HT-29 (cell line): ENCODE data around the gene ZNF28. TPM values are rescaled to one million over a fixed set of nuclear protein-coding genes. Genes with fewer than 3 reads are reported as not detected.
"Not testable (repeated sequence)": the region's sequence is repeated elsewhere in the genome, so short reads cannot be mapped to it uniquely, and the experiment has no call there.

ENCODE experiments used
- DNase-seq: peaks from one replicate; pipeline ENCODE4 v3.0.0-alpha.2; 2015; ENCODE audit warnings: low spot score
- total RNA-seq: library from RNA; depleted of rRNA; stranded (reverse); fragments of >200 nt; shearing (Covaris generic); gene quantifications from 2 replicates; pipeline ENCODE4 v1.2.3, GENCODE V29; 2014; rRNA removed

Gene ZNF28
- 13.2 and 17.1 TPM in 2 replicates for total RNA-seq

DNA sequence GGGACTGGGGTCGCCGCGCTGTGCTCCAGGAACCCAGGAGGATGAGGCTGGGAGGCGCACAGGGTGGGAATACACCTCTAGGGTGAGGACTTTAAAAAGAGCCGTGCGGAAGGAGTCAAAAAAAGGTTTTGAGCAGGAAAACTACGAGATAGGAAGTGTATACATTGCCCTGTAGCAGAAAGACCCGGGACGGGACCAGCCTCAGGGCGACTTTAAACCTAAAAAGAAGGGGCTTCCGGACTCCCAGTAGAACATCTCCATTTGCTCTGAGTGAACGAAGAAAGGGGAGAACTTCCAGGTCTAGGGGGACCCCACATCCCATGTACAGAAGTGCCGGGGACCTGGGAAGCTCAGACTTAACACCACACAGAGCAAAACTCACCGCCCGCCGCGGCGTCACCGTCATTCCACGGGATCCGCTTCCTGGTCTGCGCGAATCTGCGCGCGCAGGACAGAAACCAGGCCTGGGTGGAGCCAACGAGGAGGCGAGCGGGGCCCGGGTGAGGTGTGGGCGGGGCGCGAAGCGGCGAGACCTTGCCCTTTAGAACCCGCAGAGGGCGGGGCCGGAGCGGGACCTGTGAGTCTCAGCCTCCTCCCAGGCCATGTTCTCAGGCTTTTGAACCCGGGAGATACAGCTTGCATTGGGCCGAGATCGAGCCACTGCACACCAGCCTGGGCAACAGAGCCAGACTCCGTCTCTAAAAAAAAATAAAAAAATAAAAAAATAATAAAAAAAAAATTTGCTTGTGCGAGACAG lies at the start of gene ZNF28:
Gene ZNF28, minus strand, starts transcription at position 430 of the 757 bp plus-strand sequence. CDS start 3,675 bp downstream, outside the sequence.
- peak; percentile 57 for DNase-seq

DNA sequence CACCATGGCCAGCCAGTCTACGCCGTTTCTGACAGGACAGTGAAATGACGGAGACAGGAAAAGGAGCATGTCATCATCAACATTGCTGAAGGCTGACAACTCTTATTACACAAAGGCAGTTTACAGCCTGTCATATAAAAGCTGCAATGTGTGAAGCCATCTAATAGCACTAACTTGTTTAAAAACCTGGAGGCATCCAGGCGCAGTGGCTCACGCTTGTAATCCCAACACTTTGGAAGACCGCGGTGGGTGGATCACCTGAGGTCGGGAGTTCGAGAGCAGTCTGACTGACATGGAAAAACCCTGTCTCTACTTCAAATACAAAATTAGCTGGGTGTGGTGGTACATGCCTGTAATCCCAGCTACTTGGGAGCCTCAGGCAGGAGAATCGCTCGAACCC lies 46.6 kb upstream of the ZNF28 start:
- DNase-seq: not testable (repeated sequence)

DNA sequence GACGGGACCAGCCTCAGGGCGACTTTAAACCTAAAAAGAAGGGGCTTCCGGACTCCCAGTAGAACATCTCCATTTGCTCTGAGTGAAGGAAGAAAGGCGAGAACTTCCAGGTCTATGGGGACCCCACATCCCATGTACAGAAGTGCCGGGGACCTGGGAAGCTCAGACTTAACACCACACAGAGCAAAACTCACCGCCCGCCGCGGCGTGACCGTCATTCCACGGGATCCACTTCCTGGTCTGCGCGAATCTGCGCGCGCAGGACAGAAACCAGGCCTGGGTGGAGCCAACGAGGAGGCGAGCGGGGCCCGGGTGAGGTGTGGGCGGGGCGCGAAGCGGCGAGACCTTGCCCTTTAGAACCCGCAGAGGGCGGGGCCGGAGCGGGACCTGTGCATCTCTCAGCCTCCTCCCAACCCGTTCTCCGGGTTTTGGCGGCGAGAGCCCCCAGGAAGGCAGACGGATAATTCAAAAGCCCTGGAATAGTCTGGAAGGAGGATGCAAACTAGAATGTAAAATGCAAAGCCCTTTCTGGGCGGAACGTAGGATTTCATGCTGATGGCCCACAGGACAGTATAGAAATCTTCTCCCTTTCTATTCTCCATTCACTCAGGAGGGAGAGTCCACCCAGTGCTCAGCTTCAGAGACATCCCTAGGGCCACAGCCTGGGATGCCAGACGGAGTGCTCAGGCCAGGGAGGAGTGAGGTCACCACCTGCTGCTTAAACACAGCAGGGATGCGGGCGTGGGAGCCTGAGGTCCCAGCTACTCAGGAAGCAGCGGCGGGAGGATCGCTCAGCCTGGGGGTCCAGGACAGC lies 36.2 kb upstream of the ZNF28 start, which contains the start of gene ZNF468:
Gene ZNF468, minus strand, starts transcription at position 242 of the 814 bp plus-strand sequence. CDS start 3,347 bp downstream, outside the sequence.
- DNase-seq: peak; percentile 85

DNA sequence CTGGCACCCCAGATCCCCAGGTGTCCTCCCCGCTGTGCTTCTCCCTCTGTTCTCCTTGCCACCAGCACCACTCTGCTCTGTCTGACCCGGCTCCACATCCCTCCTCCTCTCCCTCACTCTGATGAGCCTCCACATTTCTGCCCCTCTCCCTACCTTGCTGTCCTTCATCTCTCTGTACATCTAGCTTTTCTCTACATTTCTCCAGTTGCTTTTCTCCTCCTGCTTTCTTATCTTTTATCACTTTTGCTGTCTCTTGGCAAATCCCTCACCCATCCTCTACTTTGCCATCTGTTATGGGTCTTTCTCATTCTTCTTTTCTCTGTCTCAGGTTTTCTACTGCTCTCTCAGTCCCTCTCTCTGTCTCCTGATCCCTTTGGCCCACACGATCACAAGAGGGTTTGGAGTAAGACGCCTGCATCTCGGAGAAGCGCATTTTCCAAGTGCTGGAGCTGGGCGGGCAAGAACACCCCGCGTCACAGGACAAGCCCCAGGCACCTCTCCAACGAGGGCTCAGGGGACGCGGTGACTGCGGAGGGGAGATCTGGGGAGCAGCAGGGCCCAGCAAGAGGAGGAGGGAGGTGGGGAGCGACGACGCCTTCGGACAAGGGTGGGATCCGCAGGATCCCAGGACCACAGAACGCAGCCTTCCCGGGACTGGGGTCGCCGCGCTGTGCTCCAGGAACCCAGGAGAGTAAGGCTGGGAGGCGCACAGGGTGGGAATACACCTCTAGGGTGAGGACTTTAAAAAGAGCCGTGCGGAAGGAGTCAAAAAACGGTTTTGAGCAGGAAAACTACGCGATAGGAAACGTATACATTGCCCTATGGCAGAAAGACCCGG lies 35.3 kb upstream of the ZNF28 start:
- peak; percentile 35 for DNase-seq

DNA sequence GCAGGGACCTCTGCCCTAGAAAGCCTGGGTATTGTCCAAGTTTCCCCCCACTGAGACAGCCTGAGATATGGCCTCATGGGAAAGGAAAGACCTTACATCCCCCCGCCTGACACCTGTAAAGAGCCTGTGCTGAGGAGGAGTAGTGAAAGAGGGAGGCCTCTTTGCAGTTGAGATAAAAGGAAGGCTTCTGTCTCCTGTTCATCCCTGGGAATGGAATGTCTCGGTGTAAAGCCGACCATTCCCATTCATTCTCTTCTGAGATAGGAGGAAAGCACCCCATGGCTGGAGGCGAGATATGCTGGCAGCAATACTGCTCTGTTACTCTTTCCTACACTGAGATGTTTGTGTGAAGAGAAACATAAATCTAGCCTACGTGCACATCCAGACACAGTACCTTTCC lies 25.9 kb upstream of the ZNF28 start:
- not testable (repeated sequence) for DNase-seq

DNA sequence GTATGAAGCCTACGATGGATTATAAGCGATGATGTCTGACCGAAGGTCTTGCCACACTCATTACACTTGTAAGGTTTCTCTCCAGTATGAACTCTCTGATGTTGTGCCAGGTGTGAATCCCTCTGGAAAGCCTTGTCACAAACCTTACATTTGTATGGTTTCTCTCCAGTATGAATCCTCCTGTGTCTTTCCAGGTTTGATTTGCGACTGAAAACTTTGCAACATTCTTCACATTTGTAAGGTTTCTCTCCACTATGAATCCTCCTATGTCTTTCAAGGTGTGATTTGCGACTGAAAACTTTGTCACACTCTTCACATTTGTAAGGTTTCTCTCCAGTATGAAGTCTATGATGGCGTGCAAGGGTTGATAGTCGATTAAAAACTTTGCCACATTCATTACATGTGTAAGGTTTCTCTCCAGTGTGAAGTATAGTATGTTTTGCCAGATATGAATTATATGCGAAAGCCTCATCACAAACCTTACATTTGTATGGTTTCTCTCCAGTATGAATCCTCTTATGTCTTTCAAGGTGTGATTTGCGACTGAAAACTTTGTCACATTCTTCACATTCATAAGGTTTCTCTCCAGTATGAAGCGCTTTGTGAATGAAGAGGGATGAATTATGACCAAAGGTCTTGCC lies 19.5 kb upstream of the ZNF28 start:
- not testable (repeated sequence) for DNase-seq

DNA sequence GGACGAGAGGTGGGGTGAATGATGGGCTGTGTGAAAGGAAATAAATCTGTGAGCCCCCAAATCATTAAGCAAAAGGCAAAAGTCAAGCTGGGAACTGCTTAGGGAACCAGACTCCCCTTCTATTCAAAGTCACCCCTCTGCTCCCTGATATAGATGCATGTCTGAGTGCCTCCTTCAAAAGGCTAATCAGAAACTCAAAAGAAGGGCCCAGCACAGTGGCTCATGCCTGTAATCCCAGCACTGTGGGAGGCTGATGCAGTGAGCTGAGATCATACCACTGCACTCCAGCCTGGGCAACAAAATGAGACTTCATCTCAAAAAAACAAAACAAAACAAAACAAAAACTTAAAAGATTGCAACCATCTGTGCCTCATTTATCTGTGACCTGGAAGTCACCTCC lies 12.9 kb upstream of the ZNF28 start:
- DNase-seq: not testable (repeated sequence)

DNA sequence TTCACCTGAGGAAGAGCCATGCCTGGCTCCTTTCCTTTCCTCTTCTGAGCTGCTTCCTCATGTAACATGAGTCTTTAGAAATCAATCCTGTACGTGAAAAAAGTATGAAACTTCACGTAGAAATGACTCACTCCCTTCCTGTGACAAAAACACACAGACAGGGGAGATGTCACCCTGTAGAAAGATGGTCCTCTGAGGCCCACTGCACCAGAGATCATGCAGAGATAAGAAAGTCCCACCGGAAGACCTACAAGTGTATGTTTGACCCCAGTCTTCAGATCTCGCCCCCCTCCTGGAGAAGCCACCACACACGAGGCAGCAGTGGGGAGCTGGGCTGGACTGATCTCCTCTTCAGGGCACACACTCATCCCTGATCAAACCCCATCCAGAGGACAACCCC lies 12.1 kb upstream of the ZNF28 start:
- DNase-seq: not testable (repeated sequence)

DNA sequence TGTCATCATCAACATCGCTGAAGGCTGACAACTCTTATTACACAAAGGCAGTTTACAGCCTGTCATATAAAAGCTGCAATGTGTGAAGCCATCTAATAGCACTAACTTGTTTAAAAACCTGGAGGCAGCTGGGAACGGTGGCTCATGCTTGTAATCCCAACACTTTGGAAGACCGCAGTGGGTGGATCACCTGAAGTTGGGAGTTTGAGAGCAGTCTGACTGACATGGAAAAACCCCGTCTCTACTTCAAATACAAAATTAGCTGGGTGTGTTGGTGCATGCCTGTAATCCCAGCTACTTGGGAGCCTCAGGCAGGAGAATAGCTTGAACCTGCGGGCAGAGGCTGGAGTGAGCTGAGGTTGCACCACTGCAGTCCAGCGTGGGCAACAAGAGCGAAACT lies 8.4 kb upstream of the ZNF28 start:
- not testable (repeated sequence) for DNase-seq

DNA sequence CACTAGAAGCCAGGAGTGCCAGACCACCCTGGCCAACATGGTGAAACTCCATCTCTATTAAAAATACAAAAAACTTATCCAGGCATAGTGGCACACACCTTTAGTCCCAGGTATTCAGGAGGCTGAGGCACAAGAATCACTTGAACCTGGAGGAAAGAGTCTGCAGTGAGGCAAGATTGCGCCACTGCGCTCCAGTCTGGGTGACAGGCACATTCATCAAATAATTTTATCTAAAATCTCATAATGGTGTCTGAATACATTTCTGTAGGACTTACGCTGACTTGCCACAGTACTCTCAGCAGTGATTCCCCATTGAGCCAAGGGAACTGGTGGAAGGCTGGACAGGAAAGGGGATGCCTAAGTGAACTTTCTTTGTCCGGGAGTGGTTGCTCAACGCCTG lies 4.3 kb upstream of the ZNF28 start:
- no peak for DNase-seq

DNA sequence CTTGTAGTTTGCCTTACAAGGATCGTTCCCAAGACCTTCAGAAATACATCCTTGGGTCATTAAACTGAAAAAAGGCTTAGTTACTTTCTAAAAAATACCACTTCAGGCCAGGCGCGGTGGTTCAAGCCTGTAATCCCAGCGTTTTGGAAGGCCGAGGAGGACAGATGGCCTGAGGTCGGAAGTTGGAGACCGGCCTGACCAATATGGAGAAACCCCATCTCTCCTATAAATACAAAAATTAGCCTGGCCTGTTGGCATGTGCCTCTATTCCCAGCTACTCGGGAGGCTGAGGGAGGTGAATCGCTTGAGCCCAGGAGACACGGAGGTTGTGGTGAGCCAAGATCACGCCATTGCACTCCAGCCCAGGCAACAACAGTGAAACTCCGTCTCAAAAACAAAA lies 2.2 kb upstream of the ZNF28 start:
- no peak for DNase-seq

DNA sequence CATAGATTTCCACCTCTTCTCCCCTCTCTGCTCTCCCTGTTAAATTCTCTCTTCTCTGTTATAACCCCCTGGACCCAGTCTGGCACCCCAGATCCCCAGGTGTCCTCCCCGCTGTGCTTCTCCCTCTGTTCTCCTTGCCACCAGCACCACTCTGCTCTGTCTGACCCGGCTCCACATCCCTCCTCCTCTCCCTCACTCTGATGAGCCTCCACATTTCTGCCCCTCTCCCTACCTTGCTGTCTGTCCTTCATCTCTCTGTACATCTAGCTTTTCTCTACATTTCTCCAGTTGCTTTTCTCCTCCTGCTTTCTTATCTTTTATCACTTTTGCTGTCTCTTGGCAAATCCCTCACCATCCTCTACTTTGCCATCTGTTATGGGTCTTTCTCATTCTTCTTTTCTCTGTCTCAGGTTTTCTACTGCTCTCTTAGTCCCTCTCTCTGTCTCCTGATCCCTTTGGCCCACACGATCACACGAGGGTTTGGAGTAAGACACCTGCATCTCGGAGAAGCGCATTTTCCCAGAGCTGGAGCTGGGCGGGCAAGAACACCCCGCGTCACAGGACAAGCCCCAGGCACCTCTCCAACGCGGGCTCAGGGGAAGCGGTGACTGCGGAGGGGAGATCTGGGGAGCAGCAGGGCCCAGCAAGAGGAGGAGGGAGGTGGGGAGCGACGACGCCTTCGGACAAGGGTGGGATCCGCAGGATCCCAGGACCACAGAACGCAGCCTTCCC lies 795 bp downstream of the ZNF28 start:
- peak; percentile 48 for DNase-seq

DNA sequence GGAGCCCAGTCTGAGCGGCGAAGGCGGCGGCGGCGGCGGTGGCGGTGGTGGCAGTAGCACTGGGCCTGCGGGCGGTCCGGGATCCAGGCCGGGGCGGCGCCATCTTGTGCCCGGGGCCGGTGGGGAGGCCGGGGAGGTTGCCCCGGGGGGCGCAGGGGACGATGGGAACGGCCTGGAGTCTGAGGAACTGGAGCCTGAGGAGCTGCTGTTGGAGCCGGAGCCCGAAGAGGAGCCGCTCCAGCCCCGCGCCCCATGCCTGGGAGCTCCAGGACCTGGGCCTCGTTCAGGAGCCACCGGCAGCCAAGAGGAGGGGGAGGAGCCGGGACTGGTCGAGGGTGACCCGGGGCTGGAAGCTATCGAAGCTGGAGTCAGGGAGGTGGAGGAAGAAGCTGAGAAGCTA lies 11.6 kb downstream of the ZNF28 start:
- no peak for DNase-seq

DNA sequence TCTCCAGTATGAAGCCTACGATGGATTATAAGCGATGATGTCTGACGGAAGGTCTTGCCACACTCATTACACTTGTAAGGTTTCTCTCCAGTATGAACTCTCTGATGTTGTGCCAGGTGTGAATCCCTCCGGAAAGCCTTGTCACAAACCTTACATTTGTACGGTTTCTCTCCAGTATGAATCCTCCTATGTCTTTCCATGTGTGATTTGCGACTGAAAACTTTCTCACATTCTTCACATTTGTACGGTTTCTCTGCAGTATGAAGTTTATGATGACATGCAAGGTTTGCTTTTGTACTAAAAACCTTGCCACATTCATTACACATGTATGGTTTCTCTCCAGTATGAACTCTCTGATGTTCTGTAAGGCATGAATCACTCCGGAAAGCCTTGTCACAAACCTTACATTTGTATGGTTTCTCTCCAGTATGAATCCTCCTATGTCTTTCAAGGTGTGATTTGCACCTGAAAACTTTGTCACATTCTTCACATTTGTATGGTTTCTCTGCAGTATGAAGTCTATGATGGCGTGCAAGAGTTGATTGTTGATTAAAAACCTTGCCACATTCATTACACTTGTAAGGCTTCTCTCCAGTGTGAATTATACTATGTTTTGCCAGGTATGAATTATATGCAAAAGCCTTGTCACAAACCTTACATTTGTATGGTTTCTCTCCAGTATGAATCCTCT lies 21.3 kb downstream of the ZNF28 start:
- DNase-seq: not testable (repeated sequence)

DNA sequence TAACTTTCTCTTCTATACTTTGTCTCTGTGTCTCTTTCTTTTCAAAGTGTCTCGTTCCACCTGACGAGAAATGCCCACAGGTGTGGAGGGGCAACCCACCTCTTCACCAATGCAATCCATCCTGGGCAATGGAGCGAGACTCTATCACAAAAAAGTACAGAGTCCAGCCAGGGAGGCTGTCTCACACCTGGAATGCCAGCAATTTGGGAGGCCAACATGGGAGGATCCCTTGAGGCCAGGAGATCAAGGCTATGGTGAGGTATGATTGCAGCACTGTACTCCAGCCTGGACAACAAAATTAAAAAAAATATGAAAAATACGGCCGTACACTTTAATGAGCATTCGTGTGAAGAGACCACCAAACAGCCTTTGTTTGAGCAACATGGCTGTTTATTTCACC lies 32.0 kb downstream of the ZNF28 start:
- DNase-seq: no peak

DNA sequence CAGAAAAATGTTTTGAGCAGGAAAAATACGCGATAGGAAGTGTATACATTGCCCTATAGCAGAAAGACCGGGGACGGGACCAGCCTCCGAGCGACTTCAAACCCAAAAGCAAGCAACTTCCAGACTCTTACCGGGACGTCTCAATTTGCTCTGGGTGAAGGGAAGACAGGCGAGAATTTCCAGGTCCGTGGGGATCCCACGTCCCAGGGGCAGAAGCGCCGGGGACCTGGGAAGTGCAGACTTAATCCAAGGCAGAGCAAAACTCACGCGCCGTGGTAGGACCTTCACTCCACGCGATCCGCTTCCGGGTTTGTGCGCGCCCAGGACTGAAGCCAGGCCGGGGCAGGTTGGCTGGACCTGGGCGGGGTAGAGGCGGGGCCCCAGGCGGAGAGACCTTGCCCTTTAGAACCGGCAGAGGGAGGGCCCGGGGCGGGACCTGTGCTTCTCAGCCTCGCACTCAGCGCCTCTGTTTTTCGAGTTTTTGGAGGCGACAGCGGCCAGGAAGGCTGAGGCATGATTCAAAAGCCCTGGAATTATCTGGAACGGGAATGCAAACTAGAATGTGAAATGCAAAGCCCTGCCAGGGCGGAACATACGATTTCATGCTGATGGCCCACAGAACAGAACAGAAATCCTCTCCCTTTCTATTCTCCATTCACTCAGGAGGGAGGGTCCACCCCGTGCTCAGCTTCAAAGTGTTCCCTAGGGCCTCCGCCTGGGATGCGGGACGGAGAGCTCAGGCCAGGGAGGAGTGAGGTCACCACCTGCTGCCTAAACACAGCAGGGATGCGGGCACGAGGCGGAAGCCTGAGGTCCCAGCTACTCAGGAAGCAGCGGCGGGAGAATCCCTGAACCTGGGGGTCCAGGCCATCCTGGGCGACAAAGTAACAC lies 34.7 kb downstream of the ZNF28 start, which contains the start of gene ZNF600:
Gene ZNF600, minus strand, starts transcription at position 328 of the 891 bp plus-strand sequence. CDS start 7,903 bp downstream, outside the sequence.
- peak; percentile 90 for DNase-seq

DNA sequence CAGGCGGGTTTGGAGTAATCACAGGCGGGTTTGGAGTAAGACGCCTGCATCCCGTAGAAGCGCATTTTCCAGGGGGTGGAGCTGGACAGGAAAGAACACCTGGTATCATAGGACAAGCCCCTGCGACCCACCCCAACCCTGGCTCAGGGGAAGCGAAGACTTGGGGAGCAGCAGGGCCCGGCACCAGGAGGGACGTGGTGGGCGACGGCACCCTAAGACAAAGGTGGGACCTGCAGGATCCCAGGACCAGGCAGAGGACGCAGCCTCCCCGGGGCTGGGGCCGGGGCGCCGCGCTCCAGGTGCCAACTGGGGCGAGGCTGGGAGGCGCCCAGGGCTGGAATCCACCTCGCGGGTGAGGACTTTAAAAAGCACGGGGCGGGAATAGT lies 35.4 kb downstream of the ZNF28 start:
- DNase-seq: peak; percentile 53

DNA sequence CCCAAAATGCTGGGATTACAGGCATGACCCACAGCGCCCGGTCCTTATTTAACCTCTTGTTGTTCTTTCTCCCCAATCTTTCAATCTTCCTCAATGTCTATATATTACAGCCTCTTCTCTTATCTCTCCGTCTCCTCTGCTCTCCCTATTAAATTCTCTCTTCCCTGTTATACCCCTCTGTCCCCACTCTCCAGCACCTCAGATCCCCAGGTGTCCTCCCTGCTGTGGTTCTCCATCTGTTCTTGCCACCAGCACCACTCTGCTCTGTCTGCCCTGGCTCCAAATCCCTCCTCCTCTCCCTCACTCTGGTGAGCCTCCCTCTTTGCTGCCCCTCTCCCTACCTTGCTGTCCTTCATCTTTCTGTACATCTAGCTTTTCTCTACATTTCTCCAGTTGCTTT lies 35.9 kb downstream of the ZNF28 start:
- no peak for DNase-seq

DNA sequence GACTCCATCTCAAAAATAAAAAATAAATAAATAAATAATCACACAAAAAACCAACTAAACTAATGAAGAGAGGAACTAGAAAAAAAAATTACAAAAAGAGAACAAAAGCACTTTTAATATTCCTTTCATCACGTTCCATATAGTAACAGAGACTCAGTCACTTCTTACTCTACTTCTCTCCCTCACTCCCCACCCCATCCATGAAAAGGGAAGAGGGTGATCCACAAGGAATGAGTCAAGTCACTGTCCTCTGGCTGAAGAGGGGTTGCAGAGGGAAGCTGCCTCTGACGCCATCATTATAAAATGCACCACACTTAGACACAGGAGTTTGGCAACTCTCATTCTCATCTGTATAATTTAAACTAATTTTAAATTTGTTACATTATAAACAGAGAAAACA lies 38.6 kb downstream of the ZNF28 start:
- DNase-seq: not testable (repeated sequence)
